Measurements from ENCODE around the gene CD160.

CD160 gene

GRCh38 chr1:145705622-145706021 is 13.7 kb upstream of the CD160 start:
- DNase-seq = no peak
- no peak overlapping the region for H3K4me3 ChIP-seq (ENCODE audit: low read depth in 1 of 2, low read length in 2 of 2)
- H3K9ac ChIP-seq (ENCODE audit: low read depth, low read length) = no peak overlapping the region
- no peaks in the 10 kb centered on the region for H3K36me3 ChIP-seq (ENCODE audit: insufficient read depth, low read length)
- no peak for ATAC-seq (ENCODE audit: insufficient read depth, low read depth)
- no peak overlapping the region for H2AFZ ChIP-seq (ENCODE audit: low read depth, low read length)
- H3K4me2 ChIP-seq (ENCODE audit: insufficient read depth, low read length) = no peak overlapping the region
- no peak overlapping the region for H3K27ac ChIP-seq (ENCODE audit: low read length)
- TF ChIP-seq CTCF (IDR thresholded peaks at IDR 0.05; ENCODE audit: borderline replicate concordance, extremely low read depth, low read length, poor library complexity, severe bottlenecking) (no peak), EZH2 (IDR thresholded peaks at IDR 0.05; ENCODE audit: borderline replicate concordance, low read depth, low read length, severe bottlenecking) (no peak)
- no peaks in the 10 kb centered on the region for H3K79me2 ChIP-seq (ENCODE audit: insufficient read depth, low read length)
- H3K27me3 ChIP-seq (ENCODE audit: insufficient read depth, low read length, poor library complexity) = peaks cover 3% of the 10 kb centered on the region
- no peaks in the 10 kb centered on the region for H3K9me3 ChIP-seq (ENCODE audit: insufficient read depth, low read length, severe bottlenecking)
- no peaks in the 10 kb centered on the region for H4K20me1 ChIP-seq (ENCODE audit: insufficient read depth, low read length)
- no peaks in the 10 kb centered on the region for H3K4me1 ChIP-seq (ENCODE audit: insufficient read depth, low read length)

GRCh38 chr1:145706086-145706664 is 13.1 kb upstream of the CD160 start:
- DNase-seq = no peak
- H3K9ac ChIP-seq (ENCODE audit: low read depth, low read length) = no peak overlapping the region
- H3K27me3 ChIP-seq (ENCODE audit: insufficient read depth, low read length, poor library complexity) = peaks cover 3% of the 10 kb centered on the region
- no peak overlapping the region for H2AFZ ChIP-seq (ENCODE audit: low read depth, low read length)
- H3K36me3 ChIP-seq (ENCODE audit: insufficient read depth, low read length) = no peaks in the 10 kb centered on the region
- H3K4me3 ChIP-seq (ENCODE audit: low read depth in 1 of 2, low read length in 2 of 2) = no peak overlapping the region
- H3K27ac ChIP-seq (ENCODE audit: low read length) = no peak overlapping the region
- H3K4me2 ChIP-seq (ENCODE audit: insufficient read depth, low read length) = no peak overlapping the region
- no peaks in the 10 kb centered on the region for H4K20me1 ChIP-seq (ENCODE audit: insufficient read depth, low read length)
- ATAC-seq (ENCODE audit: insufficient read depth, low read depth) = no peak
- no peaks in the 10 kb centered on the region for H3K9me3 ChIP-seq (ENCODE audit: insufficient read depth, low read length, severe bottlenecking)
- no peaks in the 10 kb centered on the region for H3K4me1 ChIP-seq (ENCODE audit: insufficient read depth, low read length)
- H3K79me2 ChIP-seq (ENCODE audit: insufficient read depth, low read length) = no peaks in the 10 kb centered on the region
- TF ChIP-seq EZH2 (IDR thresholded peaks at IDR 0.05; ENCODE audit: borderline replicate concordance, low read depth, low read length, severe bottlenecking) (no peak), CTCF (IDR thresholded peaks at IDR 0.05; ENCODE audit: borderline replicate concordance, extremely low read depth, low read length, poor library complexity, severe bottlenecking) (no peak)

GRCh38 chr1:145707183-145707867 is 12.0 kb upstream of the CD160 start, which contains the start of gene PDZK1:
PDZK1 (minus strand) TSS chr1:145707368; CDS start chr1:145688021, 19,347 bp downstream.
- H3K4me1 ChIP-seq (ENCODE audit: insufficient read depth, low read length) = no peaks in the 10 kb centered on the region
- H3K79me2 ChIP-seq (ENCODE audit: insufficient read depth, low read length) = no peaks in the 10 kb centered on the region
- no peak within 1 kb of the TSS for H3K27ac ChIP-seq (ENCODE audit: low read length)
- H3K4me2 ChIP-seq (ENCODE audit: insufficient read depth, low read length) = no peak within 1 kb of the TSS
- no peak for ATAC-seq (ENCODE audit: insufficient read depth, low read depth)
- H3K9me3 ChIP-seq (ENCODE audit: insufficient read depth, low read length, severe bottlenecking) = no peaks in the 10 kb centered on the region
- no peak for TF ChIP-seq EZH2 (IDR thresholded peaks at IDR 0.05; ENCODE audit: borderline replicate concordance, low read depth, low read length, severe bottlenecking)
- no peak for TF ChIP-seq CTCF (IDR thresholded peaks at IDR 0.05; ENCODE audit: borderline replicate concordance, extremely low read depth, low read length, poor library complexity, severe bottlenecking)
- H4K20me1 ChIP-seq (ENCODE audit: insufficient read depth, low read length) = no peaks in the 10 kb centered on the region
- no peak within 1 kb of the TSS for H2AFZ ChIP-seq (ENCODE audit: low read depth, low read length)
- DNase-seq = no peak
- no peaks in the 10 kb centered on the region for H3K36me3 ChIP-seq (ENCODE audit: insufficient read depth, low read length)
- no peak within 1 kb of the TSS for H3K4me3 ChIP-seq (ENCODE audit: low read depth in 1 of 2, low read length in 2 of 2)
- no peaks in the 10 kb centered on the region for H3K27me3 ChIP-seq (ENCODE audit: insufficient read depth, low read length, poor library complexity)
- no peak within 1 kb of the TSS for H3K9ac ChIP-seq (ENCODE audit: low read depth, low read length)
